HG03280 (cell line): ENCODE measurements around the gene TIPARP.
"Not testable (repeated sequence)": the region's sequence is repeated elsewhere in the genome, so short reads cannot be mapped to it uniquely, and the experiment has no call there.

Source experiments
- ATAC-seq: cut with Tn5 transposase; IDR thresholded peaks from one replicate; pipeline ENCODE4 v1.9.1; 2021; ENCODE audit warnings: mild to moderate bottlenecking, moderate library complexity; ENCODE audit not compliant: unreplicated experiment

Gene TIPARP

GRCh38 chr3:156646958-156647357 lies 27.4 kb upstream of the TIPARP start:
- no peak for ATAC-seq

DNA sequence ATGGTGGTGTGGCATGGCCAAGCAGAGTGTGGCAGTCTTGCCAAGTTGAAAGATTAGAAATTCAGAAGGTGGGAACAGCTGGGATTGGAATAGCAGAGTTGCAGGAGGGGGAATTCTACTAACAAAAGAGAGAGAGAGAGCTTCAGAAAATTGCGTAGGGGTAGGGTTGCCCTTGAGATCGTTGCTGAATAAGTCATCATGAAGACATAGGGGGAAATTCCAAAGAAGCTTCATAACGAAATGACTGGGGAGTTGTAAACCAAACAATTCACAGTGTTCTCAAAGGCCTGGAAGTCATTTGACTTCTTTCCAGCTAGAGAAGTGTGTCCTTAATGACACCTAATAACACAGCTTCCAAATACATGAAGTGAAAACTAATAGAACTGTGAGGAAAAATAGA lies 26.3 kb upstream of the TIPARP start:
- ATAC-seq, result no peak

DNA sequence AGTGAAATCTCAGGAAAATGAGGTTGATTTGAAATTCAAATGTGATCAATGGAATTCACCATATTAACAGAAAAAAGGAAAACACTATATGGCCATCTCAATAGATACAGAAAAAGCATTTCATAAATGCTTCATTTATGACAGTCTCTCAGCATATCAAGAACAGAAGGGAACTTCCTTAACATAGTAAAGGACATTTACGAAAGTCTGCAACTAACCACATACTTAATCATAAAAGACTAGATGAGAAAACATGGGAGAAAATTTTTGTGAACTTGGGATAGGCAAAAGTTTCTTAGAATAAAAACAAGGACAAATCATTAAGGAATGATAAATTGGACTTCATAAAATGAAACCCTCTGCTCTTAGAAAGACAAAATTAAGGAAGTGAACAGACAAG lies 24.7 kb upstream of the TIPARP start:
- ATAC-seq, result no peak

DNA sequence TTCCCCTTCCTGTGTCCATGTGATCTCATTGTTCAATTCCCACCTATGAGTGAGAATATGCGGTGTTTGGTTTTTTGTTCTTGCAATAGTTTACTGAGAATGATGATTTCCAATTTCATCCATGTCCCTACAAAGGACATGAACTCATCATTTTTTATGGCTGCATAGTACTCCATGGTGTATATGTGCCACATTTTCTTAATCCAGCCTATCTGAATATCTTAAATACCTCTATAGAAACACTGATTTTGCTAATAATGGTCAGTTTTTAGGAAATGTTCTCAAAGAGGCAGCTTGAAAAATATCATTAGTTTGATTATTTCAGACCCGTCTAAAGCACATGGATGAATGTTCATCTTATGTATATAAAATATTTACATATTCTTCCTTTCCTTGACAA lies 21.7 kb upstream of the TIPARP start:
- ATAC-seq, result not testable (repeated sequence)

DNA sequence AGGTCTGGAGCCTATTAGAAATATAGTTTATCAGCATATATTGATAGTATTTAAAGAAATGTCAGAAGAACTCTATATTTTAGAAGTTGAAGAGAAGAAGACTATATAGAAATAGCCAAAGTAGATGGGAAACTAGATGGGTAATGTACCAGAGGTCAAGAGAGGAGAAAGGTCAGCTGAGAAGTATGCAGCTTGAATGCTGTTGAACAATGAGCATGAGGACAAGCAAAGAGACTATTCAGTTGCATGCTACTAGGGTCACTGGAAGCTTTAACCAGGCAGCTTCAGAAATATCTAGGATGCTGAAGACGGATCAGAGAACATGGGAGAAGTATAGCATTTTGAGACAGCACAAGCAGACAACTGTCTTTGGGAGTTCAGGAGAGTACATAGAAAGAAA lies 19.6 kb upstream of the TIPARP start:
- ATAC-seq, result no peak

GRCh38 chr3:156655819-156656550 lies 18.4 kb upstream of the TIPARP start:
- ATAC-seq, result peak; percentile 43

DNA sequence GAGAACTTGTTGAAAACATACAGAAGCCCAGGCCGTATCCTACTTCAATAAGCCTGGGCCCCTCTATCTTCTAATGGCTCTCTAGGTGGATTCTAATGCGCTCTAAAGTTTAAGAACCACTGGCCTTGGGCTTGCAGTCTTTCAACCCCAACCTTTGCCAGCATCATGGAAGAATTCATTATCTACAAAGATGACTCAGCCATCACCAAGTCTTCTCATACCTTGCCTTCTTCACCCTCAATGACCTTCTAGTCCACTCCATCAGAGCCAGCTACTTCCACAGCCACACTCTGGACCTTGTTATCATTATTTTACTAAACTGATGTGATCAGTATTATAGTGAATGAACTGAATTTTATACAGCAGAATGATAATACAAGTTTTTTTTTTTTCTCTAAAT lies 16.9 kb upstream of the TIPARP start:
- no peak for ATAC-seq

DNA sequence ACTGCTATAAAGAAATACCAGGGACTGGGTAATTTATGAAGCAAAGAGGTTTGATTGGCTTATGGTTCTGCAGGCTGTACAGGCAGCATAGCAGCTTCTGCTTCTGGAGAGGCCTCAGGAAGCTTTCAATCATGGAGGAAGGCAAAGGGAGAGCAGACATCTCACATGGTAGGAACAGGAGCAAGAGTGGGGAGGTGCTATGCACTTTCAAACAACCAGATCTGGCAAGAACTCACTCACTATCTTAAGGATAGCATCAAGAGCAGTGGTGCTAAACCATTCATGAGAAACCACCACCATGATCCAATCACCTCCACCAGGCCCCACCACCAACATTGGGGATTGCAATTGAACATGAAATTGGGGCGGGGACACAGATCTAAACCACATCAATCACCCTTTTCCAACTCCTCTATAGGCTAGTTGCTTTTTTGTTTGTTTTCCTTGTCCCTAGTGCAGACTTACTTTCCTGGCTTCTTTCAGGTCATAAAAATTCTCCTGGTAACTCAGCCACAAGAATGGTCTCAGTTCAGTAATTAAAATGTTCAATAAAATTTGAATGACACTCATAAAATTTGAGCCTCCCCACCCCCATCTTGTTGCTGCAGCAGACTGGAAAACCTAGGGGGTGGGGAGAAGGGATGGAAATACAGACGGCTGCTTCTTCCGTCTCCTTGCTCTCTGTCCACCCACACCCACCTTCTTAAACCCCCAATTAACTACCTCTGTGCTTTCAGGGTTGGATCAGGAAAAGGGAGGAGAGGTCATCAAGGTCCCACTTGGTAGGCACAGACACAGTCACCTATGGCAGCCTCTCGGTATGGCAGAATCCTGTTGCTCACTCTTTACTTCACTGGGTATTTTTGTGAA lies 16.3 kb upstream of the TIPARP start:
- ATAC-seq, result no peak

DNA sequence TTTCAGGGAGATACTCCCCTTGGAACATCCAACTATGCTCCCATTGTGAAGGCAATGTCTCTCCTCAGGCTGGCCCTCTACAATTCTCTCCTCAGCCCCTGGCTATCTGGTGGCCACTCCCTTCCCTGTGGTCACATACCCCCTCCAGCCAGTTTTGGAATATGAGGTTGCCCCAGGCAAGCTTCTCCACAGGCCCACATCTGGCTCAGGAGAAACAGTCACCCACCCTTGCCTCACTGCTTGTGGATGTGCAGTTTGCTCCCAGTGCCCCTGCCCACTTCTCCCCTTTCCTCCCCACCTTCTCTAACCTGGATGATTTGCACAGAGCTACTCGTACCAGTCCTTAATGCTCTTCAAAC lies 15.7 kb upstream of the TIPARP start:
- ATAC-seq, result no peak

DNA sequence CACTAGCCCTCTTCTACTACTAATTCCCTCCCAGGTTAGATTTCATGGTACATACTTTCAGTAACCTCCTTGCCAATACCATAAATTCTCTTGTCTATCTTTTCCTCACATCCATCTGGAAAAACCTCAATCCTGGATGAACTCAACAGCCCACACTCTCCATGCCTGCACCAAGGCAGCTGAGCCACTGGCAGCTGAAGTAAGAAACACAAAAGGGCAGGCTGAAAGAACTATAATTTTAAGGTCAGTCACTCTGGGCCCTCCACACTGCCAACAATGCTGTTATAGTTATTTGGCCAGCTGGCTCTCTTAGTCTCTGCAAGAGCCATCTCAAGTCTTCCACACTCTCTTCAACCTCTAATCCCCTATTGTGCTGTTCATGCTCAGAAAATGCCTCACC lies 15.1 kb upstream of the TIPARP start:
- no peak for ATAC-seq

DNA sequence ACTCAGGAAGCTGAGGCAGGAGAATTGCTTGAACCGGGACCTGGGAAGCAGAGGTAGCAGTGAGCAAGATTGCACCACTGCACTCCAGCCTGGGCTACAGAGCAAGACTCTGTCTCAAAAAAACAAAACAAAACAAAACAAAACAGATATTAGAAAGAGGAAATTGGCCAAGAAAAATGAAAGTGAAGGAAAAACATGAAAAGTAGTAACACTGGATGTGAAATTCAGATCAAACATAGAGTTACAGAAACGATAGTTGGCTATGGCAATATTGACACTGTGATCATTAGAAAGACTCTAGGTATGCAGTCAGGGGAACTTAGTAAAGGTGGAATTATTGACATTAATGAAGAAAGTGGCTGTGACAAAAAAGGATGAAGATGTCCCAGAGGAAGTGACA lies 13.2 kb upstream of the TIPARP start:
- no peak for ATAC-seq

DNA sequence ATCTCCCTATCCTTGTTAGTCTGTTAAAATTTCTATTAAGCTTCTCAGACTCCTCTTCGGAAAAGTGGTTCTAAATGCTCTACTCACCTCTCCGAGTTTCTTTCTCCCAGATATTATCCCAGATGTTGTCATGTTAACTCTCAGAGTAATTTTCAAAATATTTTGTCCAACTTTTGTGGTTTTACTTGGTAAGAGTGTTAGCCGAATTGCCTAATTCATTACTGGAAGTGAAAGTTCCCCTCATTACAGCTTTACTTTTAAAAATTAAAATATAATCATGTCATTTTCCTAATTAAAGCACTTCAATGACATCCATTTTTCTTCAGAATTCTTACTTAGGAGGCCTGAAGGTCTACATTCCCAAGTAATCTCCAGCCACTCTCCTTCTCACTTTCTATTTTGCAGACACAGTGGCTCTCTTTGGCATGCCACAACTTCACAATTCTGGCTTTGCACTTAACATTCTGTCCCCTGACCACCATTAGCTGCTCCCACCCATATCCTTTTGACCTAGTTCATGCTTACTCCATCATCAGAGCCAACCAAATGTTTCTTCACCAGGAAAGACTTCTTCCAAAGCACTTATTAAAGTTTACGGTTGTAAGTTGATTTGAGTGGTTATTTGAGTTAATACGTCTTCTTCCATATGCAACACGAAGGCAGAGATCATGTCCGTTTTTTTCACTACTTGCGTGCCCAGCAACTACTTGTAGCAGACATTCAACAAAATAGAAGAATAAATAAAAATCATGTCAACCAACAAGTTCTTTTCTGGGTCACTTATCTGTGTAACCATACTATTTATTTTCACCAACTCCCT lies 10.2 kb upstream of the TIPARP start:
- ATAC-seq, result peak; percentile 13

DNA sequence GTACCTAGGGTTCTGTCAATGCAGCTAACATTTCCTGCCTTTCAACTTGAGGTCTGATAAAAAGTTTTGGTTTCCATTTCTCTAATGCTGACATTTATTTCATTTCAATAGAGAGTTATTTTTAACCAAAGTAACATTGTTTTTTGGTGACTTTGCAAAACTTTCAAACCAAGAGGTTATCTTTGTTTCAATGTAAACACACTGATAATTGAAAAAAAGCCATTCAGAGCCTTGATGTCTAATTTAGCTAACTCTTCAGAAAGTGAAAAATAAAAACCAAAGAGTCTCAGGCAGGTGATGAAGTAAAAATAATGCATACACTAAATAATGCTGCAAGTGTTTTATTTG lies 9.6 kb upstream of the TIPARP start:
- ATAC-seq, result peak; percentile 79

- peak; percentile 1 for ATAC-seq
Observed at GRCh38 chr3:156665291-156665690, 9.1 kb upstream of the TIPARP start.

- ATAC-seq, result no peak
Observed at GRCh38 chr3:156666073-156666472, 8.3 kb upstream of the TIPARP start.

DNA sequence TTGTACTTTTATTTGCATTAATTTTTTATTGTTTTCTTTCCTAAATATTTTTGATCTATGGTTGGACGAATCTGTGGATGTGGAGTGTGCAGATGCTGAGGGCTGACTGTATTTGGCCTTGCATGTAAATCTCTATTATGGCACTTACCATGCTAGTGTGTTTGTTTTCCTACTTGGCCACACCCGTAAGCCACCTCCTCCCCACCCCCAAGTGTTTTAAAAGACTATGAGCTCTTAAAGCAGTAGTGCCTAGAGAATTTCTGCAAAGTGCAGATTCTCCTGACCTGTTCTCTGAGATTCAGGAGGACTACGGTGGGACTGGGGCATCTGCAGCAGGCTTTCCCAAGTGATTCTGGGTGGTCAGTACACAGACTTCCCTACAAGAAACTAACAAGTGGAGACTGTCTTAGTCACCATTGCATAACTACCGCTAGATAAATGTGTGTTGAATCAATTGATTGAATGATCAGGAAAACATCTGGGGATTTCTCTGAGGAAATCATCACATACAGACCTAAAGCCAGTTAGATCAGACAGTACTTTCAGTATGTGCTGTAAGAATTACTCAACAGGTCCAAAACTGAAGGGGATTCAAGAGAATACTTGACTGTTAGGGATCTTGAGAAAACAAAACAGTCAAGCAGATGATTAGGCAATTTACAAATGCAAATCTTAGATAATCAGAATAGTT lies 6.2 kb upstream of the TIPARP start:
- ATAC-seq, result peak; percentile 27

DNA sequence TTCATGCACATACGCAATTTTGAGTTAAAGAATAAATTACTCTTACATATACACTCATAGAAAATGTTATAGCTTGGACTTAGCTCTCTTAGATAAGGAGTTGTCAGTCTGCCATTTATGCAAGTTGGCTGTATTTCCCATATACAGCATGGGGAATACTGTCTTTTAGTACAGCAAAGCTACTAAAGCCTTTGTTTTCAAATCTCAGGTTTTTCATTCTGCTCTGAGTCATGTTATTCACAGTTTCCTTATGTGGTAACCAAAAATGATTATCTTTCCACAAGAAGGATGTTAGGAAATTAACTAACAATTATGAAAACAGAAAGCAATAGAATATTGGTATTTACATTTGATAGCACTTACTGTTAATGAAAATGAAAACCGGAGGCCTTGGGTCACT lies 4.3 kb upstream of the TIPARP start:
- no peak for ATAC-seq

DNA sequence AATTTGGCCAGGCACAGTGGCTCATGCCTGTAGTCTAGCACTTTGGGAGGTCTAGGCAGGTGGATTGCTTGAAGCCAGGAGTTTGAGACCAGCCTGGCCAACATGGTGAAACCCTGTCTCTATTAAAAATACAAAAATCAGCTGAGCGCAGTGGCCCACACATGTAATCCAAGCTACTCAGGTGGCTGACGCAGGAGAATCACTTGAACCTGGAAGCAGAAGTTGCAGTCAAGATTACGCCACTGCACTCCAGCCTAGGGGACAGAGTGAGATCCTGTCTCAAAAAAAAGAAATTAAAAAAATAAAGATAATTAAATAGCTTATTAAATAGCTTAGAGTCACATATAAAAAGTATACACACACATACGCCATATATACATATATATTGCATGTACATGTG lies 3.7 kb upstream of the TIPARP start:
- no peak for ATAC-seq

DNA sequence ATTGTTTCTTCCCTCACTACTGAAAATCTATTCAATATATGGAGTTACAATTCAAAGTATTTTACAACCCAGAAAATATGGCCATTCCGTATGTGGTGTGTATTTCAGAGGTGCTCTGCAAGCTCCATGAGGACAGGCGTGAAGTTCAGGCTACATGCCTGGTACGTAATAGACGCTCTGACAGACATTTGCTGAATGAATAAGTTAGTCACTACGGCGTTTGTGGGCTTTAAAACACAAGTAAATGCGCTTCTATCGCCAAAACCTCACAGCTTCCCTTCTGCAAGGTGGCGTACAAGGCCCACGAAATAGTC lies 701 bp upstream of the TIPARP start:
- ATAC-seq, result no peak

DNA sequence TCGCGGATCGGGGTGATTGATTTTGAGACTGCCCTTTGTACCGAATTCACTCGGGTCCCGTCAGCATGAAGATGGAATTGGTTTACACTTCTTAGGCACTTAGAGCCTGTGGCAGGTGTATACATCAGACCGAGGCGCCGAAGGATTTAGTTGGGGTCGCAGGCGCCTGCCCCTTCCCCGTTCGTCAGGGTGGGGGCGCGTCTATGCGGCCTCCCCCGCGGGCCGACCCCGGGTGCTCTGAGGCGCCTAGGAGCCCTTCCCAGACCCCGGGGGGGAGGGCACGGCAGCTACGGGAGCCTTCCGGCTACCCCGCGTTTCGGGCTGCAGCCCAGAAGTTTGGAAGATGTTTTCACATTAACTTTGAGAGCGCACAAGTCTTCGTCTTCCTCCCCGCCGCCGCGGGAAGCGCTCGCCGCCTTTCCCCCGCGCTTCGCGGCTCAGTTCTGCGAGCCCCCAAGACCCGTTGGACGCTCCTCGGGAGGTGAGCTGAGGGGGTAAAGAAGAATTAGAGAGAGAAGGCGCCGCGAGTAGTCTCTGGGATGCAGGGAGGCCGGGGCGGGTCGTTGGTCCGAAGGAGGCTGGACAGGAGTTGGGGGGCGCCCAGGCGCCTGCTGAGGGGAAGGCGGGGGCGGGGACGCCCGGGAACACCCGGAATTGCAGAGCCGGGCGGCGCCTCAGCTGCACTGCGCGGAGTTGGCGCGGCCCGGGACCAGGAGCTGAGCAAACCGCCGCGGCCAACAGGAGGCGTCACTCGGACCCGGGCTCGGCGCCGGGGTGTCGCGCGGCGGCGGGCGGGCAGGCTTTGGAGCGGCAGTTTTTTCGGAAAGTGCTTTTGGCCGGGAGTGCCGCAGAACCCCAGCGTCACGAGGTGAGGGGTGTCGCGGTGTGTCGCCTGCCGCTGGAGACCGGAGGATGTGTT lies 780 bp downstream of the TIPARP start:
- no peak for ATAC-seq
